RWPE2 (cell line): ENCODE data around the gene TMEM63B.

Experiments used
- ATAC-seq: fragments of 200-7000 bp; cut with Tn5 transposase; 3 replicates; pipeline ENCODE4 v1.9.1; 2021; ENCODE audit warnings: low read depth
- DNase-seq: peaks from one replicate; pipeline ENCODE4 v3.0.0-alpha.2; 2020; ENCODE audit warnings: low spot score
- H3K27ac ChIP-seq: fragments of 450-650 bp; 2 replicates; pipeline ENCODE4 v1.5.1; 2017; ENCODE audit warnings: mild to moderate bottlenecking; ENCODE audit not compliant: poor library complexity, severe bottlenecking
- H3K27me3 ChIP-seq: fragments of 250-450 bp; sonication (Bioruptor Pico); 2 replicates; pipeline ENCODE4 v1.5.1; 2021; ENCODE audit warnings: mild to moderate bottlenecking, moderate library complexity; ENCODE audit not compliant: insufficient read depth, poor library complexity, severe bottlenecking
- H3K36me3 ChIP-seq: fragments of 250-450 bp; sonication (Bioruptor Pico); 2 replicates; pipeline ENCODE4 v1.5.1; 2020; ENCODE audit warnings: low read depth, mild to moderate bottlenecking, moderate library complexity
- H3K4me1 ChIP-seq: fragments of 250-450 bp; sonication (Bioruptor Pico); 2 replicates; pipeline ENCODE4 v1.5.1; 2021; ENCODE audit warnings: mild to moderate bottlenecking, moderate library complexity; ENCODE audit not compliant: insufficient read depth, poor library complexity, severe bottlenecking
- H3K4me3 ChIP-seq: fragments of 250-450 bp; sonication (Bioruptor Pico); 2 replicates; pipeline ENCODE4 v1.5.1; 2021; ENCODE audit warnings: mild to moderate bottlenecking, moderate library complexity; ENCODE audit not compliant: severe bottlenecking
- H3K9me3 ChIP-seq: fragments of 250-450 bp; sonication (Bioruptor Pico); 2 replicates; pipeline ENCODE4 v1.5.1; 2021; ENCODE audit warnings: mild to moderate bottlenecking, moderate library complexity; ENCODE audit not compliant: severe bottlenecking
- CTCF ChIP-seq: fragments of 450-650 bp; IDR thresholded peaks from one replicate; pipeline ENCODE4 v1.5.1; 2017; ENCODE audit warnings: mild to moderate bottlenecking, moderate library complexity; ENCODE audit not compliant: poor library complexity, severe bottlenecking

The TMEM63B gene

GRCh38 chr6:44131892-44132291 is 4.5 kb downstream of the TMEM63B start:
- H3K36me3 ChIP-seq: peaks cover 18% of the 10 kb centered on the region
- peaks cover 7% of the 10 kb centered on the region for H3K4me1 ChIP-seq
- no peak for DNase-seq
- TF ChIP-seq CTCF: no peak
- ATAC-seq: no peak
- no peak overlapping the region for H3K4me3 ChIP-seq
- H3K27me3 ChIP-seq: no peaks in the 10 kb centered on the region
- no peaks in the 10 kb centered on the region for H3K9me3 ChIP-seq
- H3K27ac ChIP-seq: peak overlapping the region; percentile 1

- Histone ChIP-seq H3K4me1 (peaks cover 7% of the 10 kb centered on the region), H3K9me3 (no peaks in the 10 kb centered on the region), H3K36me3 (peaks cover 22% of the 10 kb centered on the region), H3K27ac (peak overlapping the region; percentile 1), H3K4me3 (no peak overlapping the region), H3K27me3 (no peaks in the 10 kb centered on the region)
- ATAC-seq: no peak
- DNase-seq: no peak
- no peak for TF ChIP-seq CTCF
These were observed 5.1 kb downstream of the TMEM63B start for GRCh38 chr6:44132476-44132875.

GRCh38 chr6:44133003-44133931 is 5.9 kb downstream of the TMEM63B start:
- DNase-seq (no peak), ATAC-seq (peak; percentile 88)
- peaks cover 7% of the 10 kb centered on the region for H3K4me1 ChIP-seq
- peaks cover 22% of the 10 kb centered on the region for H3K36me3 ChIP-seq
- TF ChIP-seq CTCF: no peak
- H3K27me3 ChIP-seq: no peaks in the 10 kb centered on the region
- H3K27ac ChIP-seq: peak overlapping the region; percentile 1
- no peaks in the 10 kb centered on the region for H3K9me3 ChIP-seq
- no peak overlapping the region for H3K4me3 ChIP-seq

- H3K9me3 ChIP-seq: no peaks in the 10 kb centered on the region
- peaks cover 7% of the 10 kb centered on the region for H3K4me1 ChIP-seq
- H3K4me3 ChIP-seq: no peak overlapping the region
- H3K27ac ChIP-seq: no peak overlapping the region
- no peaks in the 10 kb centered on the region for H3K27me3 ChIP-seq
- DNase-seq (no peak), ATAC-seq (no peak)
- TF ChIP-seq CTCF: no peak
- H3K36me3 ChIP-seq: peaks cover 22% of the 10 kb centered on the region
These were observed 6.8 kb downstream of the TMEM63B start for GRCh38 chr6:44133981-44134711.
